ENCODE measurements around the gene ZNF511. TPM values are rescaled to one million over a fixed set of nuclear protein-coding genes. Genes with fewer than 3 reads are reported as not detected.

Gene ZNF511
- total RNA-seq, 2 experiments from 2014 or later, result 58.1 to 73.2 TPM

- no peaks in the 10 kb centered on the region for H3K27me3 Mint-ChIP-seq
- intact Hi-C loops (cut with DNase I, micrococcal nuclease), result loop anchor here (1.0 to 5.0 kb wide), 8 partner anchors 14 to 1051 kb away; partner anchors contain the start of genes ECHS1 (in 2 of the 2), ADAM8 (in 1 of the 2), INPP5A (in 1 of the 2) and PAOX (in 1 of the 2)
These were observed 49.6 kb downstream of the ZNF511 start for GRCh38 chr10:133358162-133358924.

GRCh38 chr10:133358925-133359310 is 50.2 kb downstream of the ZNF511 start:
- no peak overlapping the region for H3K27ac Mint-ChIP-seq
- no peaks in the 10 kb centered on the region for H3K9me3 Mint-ChIP-seq (ENCODE audit: low read depth)
- CTCF ChIA-PET, result no interaction called here
- no peak overlapping the region for H3K4me3 Mint-ChIP-seq
- POLR2A ChIA-PET, result no interaction called here
- peaks cover 10% of the 10 kb centered on the region for H3K36me3 Mint-ChIP-seq (ENCODE audit: low read depth)
- H3K4me1 Mint-ChIP-seq, result peaks cover 7% of the 10 kb centered on the region
- no peaks in the 10 kb centered on the region for H3K27me3 Mint-ChIP-seq
- no peak for ATAC-seq
- intact Hi-C loops (cut with DNase I, micrococcal nuclease), result loop anchor here (1.0 to 5.0 kb wide), 8 partner anchors 14 to 1052 kb away; partner anchors contain the start of genes ECHS1 (in 2 of the 2), ADAM8 (in 1 of the 2), INPP5A (in 1 of the 2) and PAOX (in 1 of the 2)
- DNase-seq, result no peak

More at GRCh38 chr10:133358162-133358924, 49.6 kb downstream of the ZNF511 start:
- Mint-ChIP-seq H3K36me3 (ENCODE audit: low read depth) (peaks cover 10% of the 10 kb centered on the region), H3K4me1 (peaks cover 7% of the 10 kb centered on the region), H3K27ac (no peak overlapping the region), H3K9me3 (ENCODE audit: low read depth) (no peaks in the 10 kb centered on the region), H3K4me3 (no peak overlapping the region)
- CTCF ChIA-PET, result interaction anchor here (0.6 kb wide), 1 partner anchor 50 kb away, joined by 4 read pairs; no protein-coding TSS in a partner anchor
- no peak for DNase-seq
- ATAC-seq, result no peak
- POLR2A ChIA-PET, result interaction anchor here (0.6 to 1.2 kb wide), 2 partner anchors 50 to 82 kb away, joined by 3 to 4 read pairs; partner anchors contain the start of gene ADAM8

GRCh38 chr10:133359554-133359971 is 50.8 kb downstream of the ZNF511 start:
- Mint-ChIP-seq H3K27ac (no peak overlapping the region), H3K36me3 (ENCODE audit: low read depth) (peaks cover 10% of the 10 kb centered on the region), H3K27me3 (no peaks in the 10 kb centered on the region), H3K4me1 (peaks cover 7% of the 10 kb centered on the region), H3K4me3 (no peak overlapping the region), H3K9me3 (ENCODE audit: low read depth) (no peaks in the 10 kb centered on the region)
- POLR2A ChIA-PET, result no interaction called here
- intact Hi-C loops (cut with DNase I, micrococcal nuclease), result loop anchor here (2.0 to 5.0 kb wide), 4 partner anchors 13 to 1052 kb away; partner anchors contain the start of genes ECHS1 (in 1 of the 2), INPP5A (in 1 of the 2), STK32C (in 1 of the 2) and TUBGCP2 (in 1 of the 2)
- ATAC-seq, result no peak
- peak; percentile 47 for DNase-seq
- CTCF ChIA-PET, result interaction anchor here (0.6 kb wide), 1 partner anchor 1265 kb away, joined by 3 read pairs; no protein-coding TSS in a partner anchor

DNA sequence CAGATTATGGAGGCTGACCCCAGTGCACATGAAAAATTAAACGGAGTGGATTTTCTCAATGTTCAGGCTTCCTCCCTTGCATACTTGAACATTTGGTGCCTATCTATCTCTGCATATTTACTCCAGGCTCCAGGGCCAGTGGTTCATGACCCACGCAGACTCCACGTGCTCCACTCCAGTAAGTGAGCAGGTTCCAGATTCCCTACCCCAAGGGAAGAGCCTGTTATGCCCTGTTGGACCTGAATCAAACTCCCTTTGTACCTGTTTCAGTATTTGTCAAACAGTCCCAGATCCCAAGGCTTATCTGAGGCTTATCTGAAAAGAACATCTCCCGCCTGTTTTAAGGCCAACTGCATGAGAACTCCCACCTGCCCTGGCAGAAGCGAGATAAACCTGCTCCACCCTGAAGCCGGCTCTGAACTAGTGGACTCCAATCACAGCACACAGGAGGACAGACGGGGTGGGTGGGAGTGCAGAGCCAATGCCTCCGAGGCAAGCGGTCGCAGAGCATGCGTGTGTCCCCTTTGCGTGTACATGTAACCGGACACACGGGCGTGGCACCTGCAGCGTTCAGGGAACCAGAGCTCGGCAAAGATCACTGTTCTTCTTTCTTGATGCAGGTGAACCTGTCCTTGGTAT is 51.4 kb downstream of the ZNF511 start:
- ATAC-seq (no peak), DNase-seq (no peak)
- POLR2A ChIA-PET, result no interaction called here
- Mint-ChIP-seq H3K4me1 (peaks cover 7% of the 10 kb centered on the region), H3K9me3 (ENCODE audit: low read depth) (no peaks in the 10 kb centered on the region), H3K36me3 (ENCODE audit: low read depth) (peaks cover 10% of the 10 kb centered on the region), H3K27ac (no peak overlapping the region), H3K4me3 (no peak overlapping the region), H3K27me3 (no peaks in the 10 kb centered on the region)
- intact Hi-C loops (cut with DNase I, micrococcal nuclease), result loop anchor here (2.0 to 5.0 kb wide), 4 partner anchors 13 to 1053 kb away; partner anchors contain the start of genes ECHS1 (in 1 of the 2), INPP5A (in 1 of the 2), STK32C (in 1 of the 2) and TUBGCP2 (in 1 of the 2)
- CTCF ChIA-PET, result interaction anchor here (0.6 kb wide), 1 partner anchor 1265 kb away, joined by 3 read pairs; no protein-coding TSS in a partner anchor

GRCh38 chr10:133361227-133361626 is 52.5 kb downstream of the ZNF511 start:
- H3K27ac Mint-ChIP-seq, result no peak overlapping the region
- DNase-seq (no peak), ATAC-seq (no peak)
- no peaks in the 10 kb centered on the region for H3K9me3 Mint-ChIP-seq (ENCODE audit: low read depth)
- H3K27me3 Mint-ChIP-seq, result no peaks in the 10 kb centered on the region
- CTCF ChIA-PET, result interaction anchor here (1.9 kb wide), 1 partner anchor 32 kb away, joined by 9 read pairs; no protein-coding TSS in a partner anchor
- no peak overlapping the region for H3K4me3 Mint-ChIP-seq
- intact Hi-C loops (cut with DNase I, micrococcal nuclease), result no loop called here
- POLR2A ChIA-PET, result interaction anchor here (0.9 kb wide), 1 partner anchor 8 kb away, joined by 3 read pairs; no protein-coding TSS in a partner anchor
- peaks cover 4% of the 10 kb centered on the region for H3K4me1 Mint-ChIP-seq
- H3K36me3 Mint-ChIP-seq (ENCODE audit: low read depth), result peaks cover 9% of the 10 kb centered on the region

- H3K4me1 Mint-ChIP-seq, result peaks cover 3% of the 10 kb centered on the region
- no peak for ATAC-seq
- H3K27ac Mint-ChIP-seq, result no peak overlapping the region
- H3K36me3 Mint-ChIP-seq (ENCODE audit: low read depth), result peaks cover 7% of the 10 kb centered on the region
- H3K4me3 Mint-ChIP-seq, result no peak overlapping the region
- ChIA-PET CTCF (interaction anchor here (1.9 kb wide), 1 partner anchor 32 kb away, joined by 9 read pairs; no protein-coding TSS in a partner anchor), POLR2A (interaction anchor here (0.9 kb wide), 1 partner anchor 9 kb away, joined by 3 read pairs; no protein-coding TSS in a partner anchor)
- no peaks in the 10 kb centered on the region for H3K9me3 Mint-ChIP-seq (ENCODE audit: low read depth)
- no peaks in the 10 kb centered on the region for H3K27me3 Mint-ChIP-seq
- intact Hi-C loops (cut with DNase I, micrococcal nuclease), result no loop called here
- no peak for DNase-seq
These were observed 53.2 kb downstream of the ZNF511 start for GRCh38 chr10:133361773-133362441.

Other genes with a start within 250 kb of the ZNF511 start
- gene ADGRA1, start 221.0 kb upstream of the ZNF511 start, total RNA-seq, result not detected
- gene KNDC1, start 148.7 kb upstream of the ZNF511 start, total RNA-seq, result not detected
- not detected for gene UTF1, start 78.7 kb upstream of the ZNF511 start, total RNA-seq
- gene VENTX, start 71.1 kb upstream of the ZNF511 start, total RNA-seq, result not detected
- gene ADAM8, start 32.0 kb upstream of the ZNF511 start, total RNA-seq, result 100 to 1,000 TPM; 124 to 176 TPM
- gene TUBGCP2, start within 50 bp of the ZNF511 start, total RNA-seq, result 10 to 100 TPM; 43.3 to 50.2 TPM
- gene CALY, start 28.0 kb downstream of the ZNF511 start, total RNA-seq, result not detected
- gene PRAP1, start 38.5 kb downstream of the ZNF511 start, total RNA-seq, result not detected
- gene FUOM, start 49.1 kb downstream of the ZNF511 start, total RNA-seq, result 10 to 100 TPM; 28.3 to 37.0 TPM
- 10 to 100 TPM; 42.0 to 56.7 TPM for gene ECHS1, start 64.4 kb downstream of the ZNF511 start, total RNA-seq
- 1 to 10 TPM; 3.0 to 6.2 TPM for gene PAOX, start 70.3 kb downstream of the ZNF511 start, total RNA-seq
- 10 to 100 TPM; 46.9 to 52.1 TPM for gene MTG1, start 85.2 kb downstream of the ZNF511 start, total RNA-seq
- gene SPRN, start 115.7 kb downstream of the ZNF511 start, total RNA-seq, result not detected
- 1 to 10 TPM; 1.4 to 1.7 TPM for gene SCART1, start 145.0 kb downstream of the ZNF511 start, total RNA-seq
- gene CYP2E1, start 218.4 kb downstream of the ZNF511 start, total RNA-seq, result under 1 TPM; 0.25 to 0.32 TPM

Data from activated CD4-positive, alpha-beta T cell treated with anti-CD3 and anti-CD28 coated beads for 36 hours (primary cell).